HepG2 (cell line): ENCODE measurements around the gene SYT7. TPM values are rescaled to one million over a fixed set of nuclear protein-coding genes. Genes with fewer than 3 reads are reported as not detected.
A peak's percentile ranks its signal among the peaks of the same experiment; 100 is the strongest.

Experiments used
- ATAC-seq: fragments of 200-7000 bp; cut with Tn5 transposase; 3 replicates; pipeline ENCODE4 v1.9.1; 2020; ENCODE audit warnings: mild to moderate bottlenecking, moderate library complexity
- BruUV-seq: library from RNA; stranded (reverse); fragments of 400-500 nt; replicated peaks from 2 replicates; lab custom pipeline; 2021; lab: Mats Ljungman, UMichigan
- CTCF ChIA-PET: fragments of 300-600 bp; formaldehyde crosslinking; extraction: SDS; loops from one replicate; lab custom pipeline; 2021; ENCODE audit warnings: low total read pairs, inconsistent platforms, low intra/inter-chr PET ratio; lab: Yijun Ruan, JAX
- POLR2A ChIA-PET: fragments of 350-600 bp; sonication (Branson Sonifier 250); formaldehyde crosslinking; loops from one replicate; lab custom pipeline; 2020; ENCODE audit warnings: antibody characterized with exemption, inconsistent platforms; lab: Yijun Ruan, JAX
- DNase-seq: peaks from one replicate; pipeline ENCODE4 v3.0.0-alpha.2; 2015; ENCODE audit warnings: low spot score
- FAIRE-seq: peaks from 3 replicates; lab custom pipeline; 2011; peaks lifted over from hg19 to GRCh38; lab: Jason Lieb, UNC
- H2AFZ ChIP-seq: one replicate; pipeline ENCODE4 v1.6.1; 2011; ENCODE audit warnings: low read length, inconsistent platforms
- H3K27ac ChIP-seq: fragments of 300-600 bp; 3 replicates; pipeline ENCODE4 v1.8.0; 2011; ENCODE audit warnings: mixed run types, mild to moderate bottlenecking, mixed read lengths, low read length, inconsistent platforms; ENCODE audit not compliant: insufficient read depth; ENCODE audit errors: extremely low read length
- H3K27me3 ChIP-seq, 2 experiments: fragments of 200-600 bp in 1 of 2; 2 replicates in 1 of 2; 3 replicates in 1 of 2; pipeline versions ENCODE4 v1.6.0 to v1.8.0; 2011; ENCODE audit warnings: low read length in 2 of 2, mild to moderate bottlenecking in 2 of 2, moderate library complexity in 2 of 2, inconsistent platforms in 1 of 2; ENCODE audit not compliant: insufficient read depth in 2 of 2, control insufficient read depth in 1 of 2
- H3K36me3 ChIP-seq, 2 experiments: fragments of 200-600 bp in 1 of 2; replicated peaks in 1 of 2; 2 replicates in 1 of 2; 3 replicates in 1 of 2; pipeline versions ENCODE4 v1.5.1 to v1.8.0; 2011; ENCODE audit warnings: low read length in 2 of 2, inconsistent platforms in 1 of 2; ENCODE audit not compliant: insufficient read depth in 2 of 2, control insufficient read depth in 1 of 2
- H3K4me1 ChIP-seq: 2 replicates; pipeline ENCODE4 v1.5.1; 2012; ENCODE audit warnings: low read length, inconsistent platforms; ENCODE audit not compliant: insufficient read depth
- H3K4me2 ChIP-seq: 2 replicates; pipeline ENCODE4 v1.6.0; 2011; ENCODE audit warnings: low read depth, low read length, inconsistent platforms
- H3K4me3 ChIP-seq, 3 experiments: fragments of 200-600 bp in 1 of 3; sonication (generic), shearing (Covaris generic) in 1 of 3; replicated peaks in 1 of 3; 2 replicates each; pipeline ENCODE4 v1.5.1; 2011 to 2016; ENCODE audit warnings: low read length in 3 of 3, inconsistent platforms in 2 of 3, low read depth in 2 of 3, mild to moderate bottlenecking in 2 of 3, control low read depth in 1 of 3, mixed read lengths in 1 of 3; ENCODE audit not compliant: insufficient read depth in 1 of 3
- H3K79me2 ChIP-seq: one replicate; pipeline ENCODE4 v1.6.1; 2011; ENCODE audit warnings: low read length, inconsistent platforms; ENCODE audit not compliant: insufficient read depth
- H3K9ac ChIP-seq: 2 replicates; pipeline ENCODE4 v1.6.0; 2011; ENCODE audit warnings: mild to moderate bottlenecking, low read depth, low read length, inconsistent platforms; ENCODE audit not compliant: insufficient read depth
- H3K9me3 ChIP-seq: 2 replicates; pipeline ENCODE4 v1.5.1; 2012; ENCODE audit warnings: mild to moderate bottlenecking, low read length
- H4K20me1 ChIP-seq: 2 replicates; pipeline ENCODE4 v1.6.0; 2011; ENCODE audit warnings: inconsistent platforms, mild to moderate bottlenecking, low read length, moderate library complexity; ENCODE audit not compliant: insufficient read depth
- ARID2 ChIP-seq: sonication (generic); formaldehyde crosslinking; IDR thresholded peaks from 2 replicates; pipeline ENCODE4 v1.8.1; 2022; ENCODE audit warnings: mild to moderate bottlenecking, missing genetic modification reagents, borderline replicate concordance
- CHD4 ChIP-seq: fragments of 200-600 bp; sonication (generic); IDR thresholded peaks from 2 replicates; pipeline ENCODE4 v1.7.0; 2017; ENCODE audit warnings: mild to moderate bottlenecking, low read length, borderline replicate concordance
- KAT2B ChIP-seq: fragments of 150-350 bp; IDR thresholded peaks from 2 replicates; pipeline ENCODE4 v1.6.1; 2014; ENCODE audit warnings: low read depth, low read length, borderline replicate concordance
- TCF7 ChIP-seq: sonication (generic); IDR thresholded peaks from 2 replicates; pipeline ENCODE4 v1.6.1; 2016; ENCODE audit warnings: antibody characterized with exemption, low read depth
- ZKSCAN1 ChIP-seq: fragments of 150-350 bp; IDR thresholded peaks from 2 replicates; pipeline ENCODE4 v1.6.1; 2014; ENCODE audit warnings: low read length
- ZMYM2 ChIP-seq: sonication (generic); formaldehyde crosslinking; IDR thresholded peaks from 2 replicates; pipeline ENCODE4 v1.8.0; 2022; ENCODE audit warnings: mild to moderate bottlenecking, missing genetic modification reagents
- ZMYM3 ChIP-seq: sonication (generic); formaldehyde crosslinking; IDR thresholded peaks from 2 replicates; pipeline ENCODE4 v1.5.1; 2020; ENCODE audit warnings: mild to moderate bottlenecking, missing genetic modification reagents
- ZNF629 ChIP-seq: sonication (generic); formaldehyde crosslinking; conservative IDR thresholded peaks from 2 replicates; pipeline ENCODE4 v1.5.0; 2020; ENCODE audit warnings: missing genetic modification reagents
- WGBS: methylation state at CpG from one replicate; pipeline ENCODE4 v1.1.6; 2017; ENCODE audit warnings: low lambda C conversion rate; 5-methylcytosine and 5-hydroxymethylcytosine counted together
- in situ Hi-C: cut with HindIII; loops from 2 replicates; pipeline ENCODE4 v1.10.0; 2017; ENCODE audit warnings: low pct_unique_long_range_greater_than_20kb; ENCODE audit not compliant: extremely low pct_ligation_motif_present
- intact Hi-C: fragments of 100-400 bp; cut with micrococcal nuclease; formaldehyde crosslinking; loops from one replicate; pipeline ENCODE4 v1.10.0; 2022; ENCODE audit not compliant: unreplicated experiment
- polyA plus RNA-seq, 8 experiments: library from polyadenylated mRNA; depleted of rRNA in 3 of 8; stranded (reverse) in 7 of 8; unstranded in 1 of 8; fragments of >200 nt; fragmentation: Illumina TruSeq in 4 of 8; extraction: Trizol in 4 of 8; gene quantifications; 2 replicates each; pipeline versions ENCODE4 v1.2.1 to v1.2.3, GENCODE V29; 2011 to 2016; ENCODE audit warnings: low read depth in 4 of 8, missing spikeins in 1 of 8, mixed read lengths in 1 of 8; ENCODE audit not compliant: insufficient read depth in 1 of 8
- total RNA-seq, 5 experiments: library from RNA; depleted of rRNA; stranded (reverse); fragments of >200 nt; fragmentation: Illumina TruSeq; extraction: Trizol; gene quantifications; 2 replicates each; pipeline ENCODE4 v1.2.3, GENCODE V29; 2016; ENCODE audit warnings: low read depth in 1 of 5
- TF ChIP-seq, protein P1 (sequence below): sonication (generic); formaldehyde crosslinking; IDR thresholded peaks from 2 replicates; pipeline ENCODE4 v1.5.0; 2020; ENCODE audit warnings: missing genetic modification reagents
- TF ChIP-seq, protein P2 (sequence below): sonication (generic); formaldehyde crosslinking; IDR thresholded peaks from 2 replicates; pipeline ENCODE4 v1.4.0; 2020; ENCODE audit warnings: missing genetic modification reagents
- TF ChIP-seq, protein P3 (sequence below): sonication (generic); formaldehyde crosslinking; IDR thresholded peaks from 2 replicates; pipeline ENCODE4 v1.4.0; 2020; ENCODE audit warnings: low read depth, mild to moderate bottlenecking, missing genetic modification reagents
- TF ChIP-seq, protein P4 (sequence below): IDR thresholded peaks from 2 replicates; pipeline ENCODE4 v1.6.1; 2018; ENCODE audit warnings: missing genetic modification reagents, mild to moderate bottlenecking, missing compliant biosample characterization
- TF ChIP-seq, protein P5 (sequence below): sonication (generic); formaldehyde crosslinking; IDR thresholded peaks from 2 replicates; pipeline ENCODE4 v1.8.0; 2022; ENCODE audit warnings: low read depth, missing genetic modification reagents

SYT7 gene
- total and polyA plus RNA-seq, 2 of the 13 experiments (the other 11 are each of a cell fraction or from before 2014, with no cell fraction given): 1.4 to 4.4 TPM

DNA sequence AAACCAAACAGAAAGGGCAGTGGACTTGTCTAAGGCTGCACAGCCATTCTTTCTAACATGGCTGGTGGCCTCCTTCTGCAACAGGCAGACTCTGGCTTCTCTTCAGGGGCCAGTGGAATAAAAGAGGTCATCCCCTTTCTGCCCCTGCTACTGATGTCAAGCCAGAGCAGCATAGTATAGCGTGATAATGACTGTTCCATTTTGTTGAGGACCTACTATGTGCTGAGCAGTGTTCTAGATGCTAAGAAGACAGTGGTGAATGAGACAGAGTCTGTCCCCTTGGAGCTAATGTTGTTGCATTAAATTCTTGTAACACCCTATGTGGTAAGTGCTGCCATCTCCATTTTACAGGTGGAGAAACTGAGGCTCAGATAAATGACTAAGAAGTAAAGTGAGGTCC is 15.7 kb upstream of the SYT7 start:
- DNase-seq: no peak
- Histone ChIP-seq H3K4me2 (no peak overlapping the region), H3K27ac (no peak overlapping the region), H3K4me1 (peaks cover 44% of the 10 kb centered on the region), H3K9me3 (no peaks in the 10 kb centered on the region), H2AFZ (no peak overlapping the region), H3K79me2 (no peaks in the 10 kb centered on the region), H3K27me3 (peaks cover 5 to 61% of the 10 kb centered on the region in 2 experiments), H3K36me3 (no peaks in the 10 kb centered on the region), H3K9ac (no peak overlapping the region), H4K20me1 (no peaks in the 10 kb centered on the region), H3K4me3 (no peak overlapping the region)
- intact Hi-C loops: no loop called here
- CTCF ChIA-PET: no interaction called here
- ATAC-seq: no peak
- BruUV-seq: no TSS peak
- TF ChIP-seq, protein P1, sequence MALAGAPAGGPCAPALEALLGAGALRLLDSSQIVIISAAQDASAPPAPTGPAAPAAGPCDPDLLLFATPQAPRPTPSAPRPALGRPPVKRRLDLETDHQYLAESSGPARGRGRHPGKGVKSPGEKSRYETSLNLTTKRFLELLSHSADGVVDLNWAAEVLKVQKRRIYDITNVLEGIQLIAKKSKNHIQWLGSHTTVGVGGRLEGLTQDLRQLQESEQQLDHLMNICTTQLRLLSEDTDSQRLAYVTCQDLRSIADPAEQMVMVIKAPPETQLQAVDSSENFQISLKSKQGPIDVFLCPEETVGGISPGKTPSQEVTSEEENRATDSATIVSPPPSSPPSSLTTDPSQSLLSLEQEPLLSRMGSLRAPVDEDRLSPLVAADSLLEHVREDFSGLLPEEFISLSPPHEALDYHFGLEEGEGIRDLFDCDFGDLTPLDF: no peak
- TF ChIP-seq ZKSCAN1: peak; percentile 76; the same call in 1 of the 2 replicates
- POLR2A ChIA-PET: no interaction called here
- no peak for FAIRE-seq
- in situ Hi-C loops: no loop called here
- 14% methylated on average over 1 of the region's 1 CpG for WGBS

DNA sequence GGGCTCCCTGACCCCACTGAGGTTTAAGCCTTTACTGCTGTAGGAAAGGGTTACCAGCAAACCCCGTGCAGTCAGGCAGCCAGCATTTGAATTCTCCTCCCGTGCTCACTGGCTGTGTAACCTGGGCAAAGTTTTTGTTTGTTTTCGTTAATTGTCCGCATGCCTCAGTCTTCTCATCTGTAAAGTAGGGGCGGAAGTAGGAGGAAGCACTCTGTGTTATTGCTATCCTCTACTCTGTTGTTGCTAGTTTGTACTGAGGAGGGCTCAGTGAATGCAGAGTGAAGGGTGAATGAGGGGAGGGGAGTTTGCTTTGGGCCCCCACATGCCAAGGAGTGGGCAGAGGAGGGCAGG is 14.0 kb upstream of the SYT7 start:
- ATAC-seq: no peak
- Histone ChIP-seq H3K36me3 (no peaks in the 10 kb centered on the region), H2AFZ (no peak overlapping the region), H3K9ac (no peak overlapping the region), H3K27ac (no peak overlapping the region), H4K20me1 (no peaks in the 10 kb centered on the region), H3K4me1 (peaks cover 40% of the 10 kb centered on the region), H3K4me2 (peak overlapping the region; percentile 19; the same call in 1 of the 2 replicates), H3K4me3 (no peak overlapping the region), H3K79me2 (no peaks in the 10 kb centered on the region)
- no peak for FAIRE-seq
- DNase-seq: no peak
- intact Hi-C loops (no loop called here), in situ Hi-C loops (no loop called here)
- no TSS peak for BruUV-seq
- CTCF ChIA-PET: no interaction called here
- POLR2A ChIA-PET: no interaction called here
- TF ChIP-seq, protein P2, sequence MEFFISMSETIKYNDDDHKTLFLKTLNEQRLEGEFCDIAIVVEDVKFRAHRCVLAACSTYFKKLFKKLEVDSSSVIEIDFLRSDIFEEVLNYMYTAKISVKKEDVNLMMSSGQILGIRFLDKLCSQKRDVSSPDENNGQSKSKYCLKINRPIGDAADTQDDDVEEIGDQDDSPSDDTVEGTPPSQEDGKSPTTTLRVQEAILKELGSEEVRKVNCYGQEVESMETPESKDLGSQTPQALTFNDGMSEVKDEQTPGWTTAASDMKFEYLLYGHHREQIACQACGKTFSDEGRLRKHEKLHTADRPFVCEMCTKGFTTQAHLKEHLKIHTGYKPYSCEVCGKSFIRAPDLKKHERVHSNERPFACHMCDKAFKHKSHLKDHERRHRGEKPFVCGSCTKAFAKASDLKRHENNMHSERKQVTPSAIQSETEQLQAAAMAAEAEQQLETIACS: no peak
- TF ChIP-seq ZMYM3 (CRISPR knock-in tag) (peak; percentile 94), ZNF629 (CRISPR knock-in tag) (peak; percentile 95), KAT2B (no peak), ZMYM2 (CRISPR knock-in tag) (0 out of 2 replicates have a peak, but pooled peaks have one; percentile 21), TCF7 (no peak), ARID2 (no peak), CHD4 (0 out of 2 replicates have a peak, but pooled peaks have one; percentile 53)
- TF ChIP-seq, protein P3, sequence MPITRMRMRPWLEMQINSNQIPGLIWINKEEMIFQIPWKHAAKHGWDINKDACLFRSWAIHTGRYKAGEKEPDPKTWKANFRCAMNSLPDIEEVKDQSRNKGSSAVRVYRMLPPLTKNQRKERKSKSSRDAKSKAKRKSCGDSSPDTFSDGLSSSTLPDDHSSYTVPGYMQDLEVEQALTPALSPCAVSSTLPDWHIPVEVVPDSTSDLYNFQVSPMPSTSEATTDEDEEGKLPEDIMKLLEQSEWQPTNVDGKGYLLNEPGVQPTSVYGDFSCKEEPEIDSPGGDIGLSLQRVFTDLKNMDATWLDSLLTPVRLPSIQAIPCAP: no peak
- TF ChIP-seq, protein P4, sequence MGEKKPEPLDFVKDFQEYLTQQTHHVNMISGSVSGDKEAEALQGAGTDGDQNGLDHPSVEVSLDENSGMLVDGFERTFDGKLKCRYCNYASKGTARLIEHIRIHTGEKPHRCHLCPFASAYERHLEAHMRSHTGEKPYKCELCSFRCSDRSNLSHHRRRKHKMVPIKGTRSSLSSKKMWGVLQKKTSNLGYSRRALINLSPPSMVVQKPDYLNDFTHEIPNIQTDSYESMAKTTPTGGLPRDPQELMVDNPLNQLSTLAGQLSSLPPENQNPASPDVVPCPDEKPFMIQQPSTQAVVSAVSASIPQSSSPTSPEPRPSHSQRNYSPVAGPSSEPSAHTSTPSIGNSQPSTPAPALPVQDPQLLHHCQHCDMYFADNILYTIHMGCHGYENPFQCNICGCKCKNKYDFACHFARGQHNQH (CRISPR knock-in tag): no peak
- TF ChIP-seq, protein P5, sequence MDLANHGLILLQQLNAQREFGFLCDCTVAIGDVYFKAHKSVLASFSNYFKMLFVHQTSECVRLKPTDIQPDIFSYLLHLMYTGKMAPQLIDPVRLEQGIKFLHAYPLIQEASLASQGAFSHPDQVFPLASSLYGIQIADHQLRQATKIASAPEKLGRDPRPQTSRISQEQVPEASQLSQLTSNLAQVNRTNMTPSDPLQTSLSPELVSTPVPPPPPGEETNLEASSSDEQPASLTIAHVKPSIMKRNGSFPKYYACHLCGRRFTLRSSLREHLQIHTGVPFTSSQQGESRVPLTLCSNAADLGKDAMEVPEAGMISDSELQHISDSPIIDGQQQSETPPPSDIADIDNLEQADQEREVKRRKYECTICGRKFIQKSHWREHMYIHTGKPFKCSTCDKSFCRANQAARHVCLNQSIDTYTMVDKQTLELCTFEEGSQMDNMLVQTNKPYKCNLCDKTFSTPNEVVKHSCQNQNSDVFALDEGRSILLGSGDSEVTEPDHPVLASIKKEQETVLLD (CRISPR knock-in tag): no peak
- TF ChIP-seq, all 625 proteins: peak for 4
- no peaks in the 10 kb centered on the region for H3K9me3 ChIP-seq
- peaks cover 5 to 59% of the 10 kb centered on the region in 2 experiments; a peak in 4 of 5 replicates for H3K27me3 ChIP-seq
- WGBS: 5% methylated on average over 5 of the region's 5 CpGs
